Right atrium auricular region (tissue), 2 donors: ENCODE data around the gene IL11RA. TPM values are rescaled to one million over a fixed set of nuclear protein-coding genes. Genes with fewer than 3 reads are reported as not detected.

Experiments
- DNase-seq: peaks from one replicate; pipeline ENCODE4 v3.0.0-alpha.2; 2019; ENCODE audit warnings: low spot score
- H3K27ac ChIP-seq, 2 donors: fragments of 200-600 bp; sonication (generic); 1 replicate in 1 of 2; 2 replicates in 1 of 2; pipeline ENCODE4 v1.5.1; 2016 to 2019
- H3K27me3 ChIP-seq, 2 donors: fragments of 200-600 bp; sonication (generic); one replicate each; pipeline versions ENCODE4 v1.5.1 to v1.6.0; 2017 to 2019
- H3K36me3 ChIP-seq: fragments of 200-600 bp; sonication (generic); one replicate; pipeline ENCODE4 v1.5.1; 2016
- H3K4me1 ChIP-seq, 2 donors: fragments of 200-600 bp; sonication (generic); one replicate each; pipeline versions ENCODE4 v1.5.1 to v1.6.0; 2017 to 2019
- H3K4me3 ChIP-seq, 2 donors: fragments of 200-600 bp; sonication (generic); 1 replicate in 1 of 2; 2 replicates in 1 of 2; pipeline ENCODE4 v1.5.1; 2017 to 2019; ENCODE audit warnings: mild to moderate bottlenecking in 1 of 2, moderate library complexity in 1 of 2
- H3K9me3 ChIP-seq, 2 donors: fragments of 200-600 bp; sonication (generic); one replicate each; pipeline ENCODE4 v1.5.1; 2019
- total RNA-seq, 2 donors: library from RNA; depleted of rRNA; stranded (reverse); fragments of >200 nt; gene quantifications; one replicate each; pipeline ENCODE4 v1.1.0, GENCODE V29; 2016
- TF ChIP-seq, protein P1 (sequence below), 2 donors: fragments of 200-600 bp; sonication (generic); IDR thresholded peaks; one replicate each; pipeline ENCODE4 v1.5.1; 2019; ENCODE audit warnings: antibody characterized with exemption in 2 of 2

The IL11RA gene
- total RNA-seq, 2 donors from 2014 or later, result 58.2 to 108 TPM

DNA sequence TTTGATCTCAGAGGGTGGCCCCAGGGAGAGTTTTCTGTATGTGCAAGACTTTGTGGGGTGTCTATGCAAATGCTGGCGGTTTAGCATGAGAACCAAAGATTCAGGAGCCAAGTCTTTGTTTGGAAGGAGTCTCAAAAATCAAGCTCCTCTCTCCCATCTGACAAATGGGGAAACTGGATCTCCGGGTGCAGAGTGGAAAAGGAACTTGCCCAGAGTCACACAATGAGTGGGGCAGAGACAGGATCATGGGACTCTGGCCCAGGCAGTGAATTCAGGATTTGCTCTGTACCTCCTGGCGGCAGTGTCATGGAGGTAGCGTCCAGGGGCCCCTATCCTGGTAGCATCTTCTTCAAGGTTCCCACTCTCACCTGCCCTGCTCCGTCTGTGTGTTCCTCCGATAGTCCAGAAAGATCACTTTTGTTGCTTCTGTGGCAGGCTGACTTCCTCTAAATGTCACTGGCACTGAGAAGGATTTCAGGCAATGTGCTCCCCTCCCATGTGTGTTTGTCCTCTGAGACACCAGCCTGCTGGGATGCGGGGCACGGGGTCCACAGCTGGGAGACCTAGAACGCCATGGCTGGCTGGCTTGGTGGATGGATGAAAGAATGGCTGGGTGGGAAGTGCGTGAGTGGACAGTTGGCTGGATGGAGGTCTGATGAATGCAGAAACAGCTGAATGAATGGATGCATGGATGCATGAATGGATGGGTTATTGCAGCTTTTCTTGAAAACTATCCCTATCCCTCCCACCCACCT, 35.5 kb downstream of the IL11RA start:
- Histone ChIP-seq H3K27ac (no peak overlapping the region), H3K4me1 (no peaks in the 10 kb centered on the region), H3K9me3 (no peaks in the 10 kb centered on the region), H3K27me3 (no peaks in the 10 kb centered on the region), H3K4me3 (no peak overlapping the region), H3K36me3 (no peaks in the 10 kb centered on the region)
- TF ChIP-seq, protein P1, sequence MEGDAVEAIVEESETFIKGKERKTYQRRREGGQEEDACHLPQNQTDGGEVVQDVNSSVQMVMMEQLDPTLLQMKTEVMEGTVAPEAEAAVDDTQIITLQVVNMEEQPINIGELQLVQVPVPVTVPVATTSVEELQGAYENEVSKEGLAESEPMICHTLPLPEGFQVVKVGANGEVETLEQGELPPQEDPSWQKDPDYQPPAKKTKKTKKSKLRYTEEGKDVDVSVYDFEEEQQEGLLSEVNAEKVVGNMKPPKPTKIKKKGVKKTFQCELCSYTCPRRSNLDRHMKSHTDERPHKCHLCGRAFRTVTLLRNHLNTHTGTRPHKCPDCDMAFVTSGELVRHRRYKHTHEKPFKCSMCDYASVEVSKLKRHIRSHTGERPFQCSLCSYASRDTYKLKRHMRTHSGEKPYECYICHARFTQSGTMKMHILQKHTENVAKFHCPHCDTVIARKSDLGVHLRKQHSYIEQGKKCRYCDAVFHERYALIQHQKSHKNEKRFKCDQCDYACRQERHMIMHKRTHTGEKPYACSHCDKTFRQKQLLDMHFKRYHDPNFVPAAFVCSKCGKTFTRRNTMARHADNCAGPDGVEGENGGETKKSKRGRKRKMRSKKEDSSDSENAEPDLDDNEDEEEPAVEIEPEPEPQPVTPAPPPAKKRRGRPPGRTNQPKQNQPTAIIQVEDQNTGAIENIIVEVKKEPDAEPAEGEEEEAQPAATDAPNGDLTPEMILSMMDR (IDR thresholded peaks at IDR 0.05), result no peak
- DNase-seq, result no peak

DNA sequence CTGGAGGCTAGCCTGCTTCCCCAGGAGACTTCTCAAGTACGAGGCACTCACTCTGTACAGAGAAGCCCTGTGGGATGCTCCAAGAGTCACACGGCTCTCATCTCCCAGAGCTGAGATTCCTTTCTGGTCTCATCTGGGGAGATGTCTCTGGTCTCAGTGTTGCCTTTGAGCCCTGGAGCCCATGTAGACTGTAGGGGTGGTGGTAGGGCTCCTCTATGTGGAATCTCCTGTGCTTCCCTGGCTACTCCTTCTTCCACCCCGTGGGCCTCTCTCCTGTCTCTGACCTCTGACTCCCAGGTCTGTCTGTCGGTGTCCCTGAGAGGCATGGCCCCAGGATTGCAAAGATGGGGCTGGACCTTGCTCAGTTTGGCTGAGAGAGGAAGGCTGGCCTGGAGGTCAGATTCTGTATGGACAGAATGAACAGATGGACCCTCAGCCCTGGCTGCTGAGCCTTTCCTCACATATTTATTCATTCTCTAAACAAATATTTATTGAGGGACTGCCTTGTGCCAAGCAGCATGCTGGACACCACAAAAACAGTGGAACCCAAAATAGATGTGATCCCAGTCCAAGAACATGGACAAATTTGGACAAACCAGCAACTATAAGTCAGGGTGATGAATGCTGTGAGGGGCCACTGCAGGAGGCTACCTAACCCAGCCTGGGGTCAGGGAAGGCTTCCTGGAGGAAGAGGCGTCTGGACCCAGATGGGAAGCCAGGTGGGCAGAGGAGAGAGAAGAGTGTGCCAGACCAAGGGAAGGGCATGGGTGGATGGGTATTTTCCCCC, 36.5 kb downstream of the IL11RA start:
- no peaks in the 10 kb centered on the region for H3K9me3 ChIP-seq

DNA sequence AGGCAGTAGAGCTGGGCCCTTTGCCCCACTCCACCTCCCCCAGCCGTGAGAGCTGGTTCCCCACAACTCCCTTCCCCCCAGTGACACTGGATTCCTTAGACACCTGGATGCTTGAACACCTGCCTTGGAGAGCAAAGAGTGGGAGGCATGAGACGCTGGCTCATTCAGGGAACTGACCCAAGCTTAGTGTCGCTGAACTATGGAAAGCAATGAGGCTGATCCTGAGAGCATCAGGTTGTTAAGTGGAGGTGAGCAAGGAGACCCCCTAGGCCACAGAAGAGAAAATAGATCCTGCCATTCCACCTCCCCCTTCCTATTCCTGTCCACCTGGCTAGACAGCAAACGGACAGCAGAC, 37.1 kb downstream of the IL11RA start:
- Histone ChIP-seq H3K4me1 (no peaks in the 10 kb centered on the region), H3K27me3 (no peaks in the 10 kb centered on the region), H3K36me3 (no peaks in the 10 kb centered on the region), H3K27ac (no peak overlapping the region), H3K9me3 (no peaks in the 10 kb centered on the region), H3K4me3 (no peak overlapping the region)
- no peak for DNase-seq
- TF ChIP-seq, protein P1 (IDR thresholded peaks at IDR 0.05), result no peak

More for the DNA sequence above, 36.5 kb downstream of the IL11RA start:
- no peak overlapping the region for H3K27ac ChIP-seq
- no peaks in the 10 kb centered on the region for H3K36me3 ChIP-seq
- TF ChIP-seq, protein P1 (IDR thresholded peaks at IDR 0.05), result no peak
- no peaks in the 10 kb centered on the region for H3K27me3 ChIP-seq
- no peak for DNase-seq
- H3K4me3 ChIP-seq, result no peak overlapping the region
- H3K4me1 ChIP-seq, result no peaks in the 10 kb centered on the region

DNA sequence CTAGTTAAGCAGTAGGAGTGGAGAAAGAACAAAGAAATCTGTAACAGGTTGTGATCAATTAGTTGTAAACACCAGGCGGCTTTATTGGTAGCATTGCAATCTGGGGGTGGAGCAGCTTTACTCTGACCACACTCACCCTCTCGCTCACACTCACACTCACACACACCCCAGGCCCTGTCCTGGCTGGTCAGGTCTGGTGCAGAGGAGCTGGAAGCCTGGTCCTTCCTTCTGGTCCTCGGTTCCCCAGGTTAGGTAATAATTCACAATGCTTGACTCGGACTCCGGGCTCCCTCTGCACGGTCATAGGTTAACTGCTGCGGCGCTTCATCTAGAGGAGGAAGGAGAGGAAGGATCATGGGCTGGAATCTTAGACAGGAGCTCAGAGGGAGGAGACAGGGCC, 37.5 kb downstream of the IL11RA start:
- TF ChIP-seq, protein P1 (IDR thresholded peaks at IDR 0.05), result no peak
- no peaks in the 10 kb centered on the region for H3K27me3 ChIP-seq
- H3K4me1 ChIP-seq, result no peaks in the 10 kb centered on the region
- H3K27ac ChIP-seq, result no peak overlapping the region
- no peaks in the 10 kb centered on the region for H3K36me3 ChIP-seq
- no peaks in the 10 kb centered on the region for H3K9me3 ChIP-seq
- no peak overlapping the region for H3K4me3 ChIP-seq
- DNase-seq, result no peak

DNA sequence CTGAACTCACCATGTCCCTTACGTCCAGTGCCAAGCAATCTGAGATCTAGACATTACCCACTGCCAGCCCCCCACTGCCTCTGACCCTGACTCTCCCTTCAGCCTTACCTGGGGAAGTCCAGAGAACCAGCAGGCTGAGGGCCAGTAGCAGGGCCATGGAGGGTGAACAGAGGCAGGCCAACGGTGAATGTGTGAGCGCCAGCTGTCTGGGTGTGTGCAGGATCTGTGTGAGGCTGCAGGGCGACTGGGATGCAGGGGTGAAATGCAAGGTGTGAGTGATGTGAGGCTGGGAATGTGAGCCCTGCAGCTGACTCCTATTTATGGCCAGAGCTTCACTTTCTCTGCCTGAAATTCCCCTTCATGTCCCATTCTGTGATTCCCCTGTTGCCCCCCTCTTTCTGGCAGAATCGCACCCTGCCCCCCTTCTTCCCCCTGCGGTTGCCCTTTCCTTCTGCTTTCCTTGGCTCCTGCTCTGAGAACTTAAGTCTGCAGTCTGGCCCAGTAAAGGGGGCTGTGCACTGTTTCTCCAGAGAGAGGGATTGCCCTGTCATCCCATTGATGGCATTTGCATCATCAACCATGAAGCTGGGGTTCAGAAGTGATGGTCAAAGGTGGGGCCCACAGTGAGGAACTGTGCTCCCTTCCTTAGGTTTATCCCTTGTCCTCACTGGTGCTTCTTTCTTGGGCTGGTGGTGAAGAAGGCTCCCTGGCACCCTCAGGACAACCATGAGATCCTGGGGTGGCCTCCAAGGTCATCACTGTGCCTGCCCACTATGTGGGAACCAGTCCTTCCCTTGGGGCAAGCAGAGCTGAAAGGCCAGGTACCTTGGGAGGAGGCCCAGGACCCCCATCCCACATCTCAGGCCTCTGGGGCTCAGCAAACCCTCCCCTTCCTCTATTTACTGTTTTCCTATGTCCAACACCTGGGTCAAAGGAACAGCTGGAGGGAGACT, 39.3 kb downstream of the IL11RA start, which contains the start of gene CCL19:
TSS of gene CCL19 (minus strand) at position 294 of the 953 bp plus-strand sequence. CDS start at position 157, 137 bp downstream.
- no peak within 1 kb of the TSS for H3K27ac ChIP-seq
- H3K27me3 ChIP-seq, result no peaks in the 10 kb centered on the region
- no peaks in the 10 kb centered on the region for H3K9me3 ChIP-seq
- TF ChIP-seq, protein P1 (IDR thresholded peaks at IDR 0.05), result no peak
- no peak for DNase-seq
- no peaks in the 10 kb centered on the region for H3K36me3 ChIP-seq
- no peaks in the 10 kb centered on the region for H3K4me1 ChIP-seq
- H3K4me3 ChIP-seq, result no peak within 1 kb of the TSS
